DND-41 (cell line): ENCODE results near the gene AUTS2.

Experiments
- EZH2 ChIP-seq: IDR thresholded peaks from 3 replicates; pipeline ENCODE4 v1.6.1; 2012; ENCODE audit warnings: borderline replicate concordance, low read depth, mild to moderate bottlenecking, moderate library complexity, low read length, inconsistent platforms; ENCODE audit not compliant: severe bottlenecking
- TF ChIP-seq, protein P1 (sequence below): IDR thresholded peaks from 2 replicates; pipeline ENCODE4 v1.5.1; 2012; ENCODE audit warnings: borderline replicate concordance, low read length, moderate library complexity, mild to moderate bottlenecking; ENCODE audit not compliant: poor library complexity, severe bottlenecking; ENCODE audit errors: extremely low read depth

DNA sequence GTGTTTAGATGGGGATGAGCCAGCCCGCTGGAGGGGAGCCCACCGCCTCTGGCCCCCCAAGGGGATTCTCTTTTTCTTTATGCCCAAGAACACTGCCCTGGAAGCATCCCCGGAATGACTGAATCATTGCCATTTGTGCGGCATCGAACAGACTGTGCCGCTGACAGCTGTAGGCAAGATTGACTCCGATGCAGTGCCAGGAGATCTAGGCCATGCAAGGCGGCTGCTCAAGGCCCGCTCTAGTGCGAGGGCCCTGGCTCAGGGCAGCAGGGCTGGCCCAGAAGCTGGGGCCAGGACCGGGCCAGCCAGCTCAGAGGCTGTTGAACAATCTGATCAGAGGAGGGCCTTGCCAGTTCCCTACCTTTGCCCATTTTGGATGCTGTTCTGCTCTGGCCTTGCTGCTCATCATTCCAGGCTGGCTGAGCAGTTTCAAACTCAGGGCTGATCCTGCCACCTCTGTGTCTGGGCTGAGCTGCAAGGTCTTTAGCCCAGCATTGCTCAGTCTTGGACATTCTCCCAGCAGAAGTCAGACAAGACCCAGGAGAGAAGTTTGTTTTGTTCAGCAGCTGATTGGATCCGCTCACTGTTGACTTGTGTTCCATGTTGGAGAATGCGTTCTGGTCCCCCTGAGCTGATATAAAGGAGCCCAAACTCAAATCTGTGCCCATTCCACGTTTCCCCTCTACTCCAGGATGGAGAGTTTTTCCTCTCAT, 1048.4 kb downstream of the AUTS2 start:
- TF ChIP-seq, protein P1, sequence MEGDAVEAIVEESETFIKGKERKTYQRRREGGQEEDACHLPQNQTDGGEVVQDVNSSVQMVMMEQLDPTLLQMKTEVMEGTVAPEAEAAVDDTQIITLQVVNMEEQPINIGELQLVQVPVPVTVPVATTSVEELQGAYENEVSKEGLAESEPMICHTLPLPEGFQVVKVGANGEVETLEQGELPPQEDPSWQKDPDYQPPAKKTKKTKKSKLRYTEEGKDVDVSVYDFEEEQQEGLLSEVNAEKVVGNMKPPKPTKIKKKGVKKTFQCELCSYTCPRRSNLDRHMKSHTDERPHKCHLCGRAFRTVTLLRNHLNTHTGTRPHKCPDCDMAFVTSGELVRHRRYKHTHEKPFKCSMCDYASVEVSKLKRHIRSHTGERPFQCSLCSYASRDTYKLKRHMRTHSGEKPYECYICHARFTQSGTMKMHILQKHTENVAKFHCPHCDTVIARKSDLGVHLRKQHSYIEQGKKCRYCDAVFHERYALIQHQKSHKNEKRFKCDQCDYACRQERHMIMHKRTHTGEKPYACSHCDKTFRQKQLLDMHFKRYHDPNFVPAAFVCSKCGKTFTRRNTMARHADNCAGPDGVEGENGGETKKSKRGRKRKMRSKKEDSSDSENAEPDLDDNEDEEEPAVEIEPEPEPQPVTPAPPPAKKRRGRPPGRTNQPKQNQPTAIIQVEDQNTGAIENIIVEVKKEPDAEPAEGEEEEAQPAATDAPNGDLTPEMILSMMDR, result no peak
- no peak for TF ChIP-seq EZH2
